ENCODE results near the gene ZNF423.

GRCh38 chr16:49593424-49594040, 262.4 kb downstream of the ZNF423 start:
- TF ChIP-seq EZH2 (IDR thresholded peaks at IDR 0.05; ENCODE audit: insufficient read depth, low read length) = no peak
- no peak for TF ChIP-seq CTCF (IDR thresholded peaks at IDR 0.05; ENCODE audit: insufficient read depth, low read depth, low read length)

Measured in astrocyte (in vitro differentiated cells and primary cell).